HG03457 (cell line): ENCODE data around the gene NLRP12.
"Not testable (repeated sequence)": the region's sequence is repeated elsewhere in the genome, so short reads cannot be mapped to it uniquely, and the experiment has no call there.

Experiments used
- ATAC-seq: cut with Tn5 transposase; IDR thresholded peaks from one replicate; pipeline ENCODE4 v1.9.1; 2021; ENCODE audit warnings: moderate number of reproducible peaks; ENCODE audit not compliant: unreplicated experiment

The NLRP12 gene

GRCh38 chr19:53780506-53780905 is 43.6 kb downstream of the NLRP12 start:
- no peak for ATAC-seq

GRCh38 chr19:53775524-53775923 is 48.6 kb downstream of the NLRP12 start:
- no peak for ATAC-seq

GRCh38 chr19:53774491-53774890 is 49.6 kb downstream of the NLRP12 start:
- not testable (repeated sequence) for ATAC-seq

GRCh38 chr19:53773999-53774398 is 50.1 kb downstream of the NLRP12 start:
- ATAC-seq, result no peak

- no peak for ATAC-seq
Observed at GRCh38 chr19:53772943-53773342, 51.2 kb downstream of the NLRP12 start.

- ATAC-seq, result no peak
Observed at GRCh38 chr19:53771144-53771543, 53.0 kb downstream of the NLRP12 start.

- ATAC-seq, result not testable (repeated sequence)
Observed at GRCh38 chr19:53769696-53770309, 54.3 kb downstream of the NLRP12 start.

- ATAC-seq, result no peak
Observed at GRCh38 chr19:53768401-53768800, 55.7 kb downstream of the NLRP12 start.

- not testable (repeated sequence) for ATAC-seq
Observed at GRCh38 chr19:53758991-53759390, 65.1 kb downstream of the NLRP12 start.
